GM10266 (cell line): Measurements from ENCODE around the gene RPP40.
"Not testable (repeated sequence)": the region's sequence is repeated elsewhere in the genome, so short reads cannot be mapped to it uniquely, and the experiment has no call there.

Experiments used
- DNase-seq: peaks from one replicate; pipeline ENCODE4 v3.0.0; 2012; ENCODE audit errors: extremely low spot score
- CTCF ChIP-seq: IDR thresholded peaks from 2 replicates; pipeline ENCODE4 v1.5.1; 2012; ENCODE audit warnings: mild to moderate bottlenecking, low read depth; ENCODE audit not compliant: control insufficient read depth, insufficient read depth; ENCODE audit errors: missing control alignments

Gene RPP40

DNA sequence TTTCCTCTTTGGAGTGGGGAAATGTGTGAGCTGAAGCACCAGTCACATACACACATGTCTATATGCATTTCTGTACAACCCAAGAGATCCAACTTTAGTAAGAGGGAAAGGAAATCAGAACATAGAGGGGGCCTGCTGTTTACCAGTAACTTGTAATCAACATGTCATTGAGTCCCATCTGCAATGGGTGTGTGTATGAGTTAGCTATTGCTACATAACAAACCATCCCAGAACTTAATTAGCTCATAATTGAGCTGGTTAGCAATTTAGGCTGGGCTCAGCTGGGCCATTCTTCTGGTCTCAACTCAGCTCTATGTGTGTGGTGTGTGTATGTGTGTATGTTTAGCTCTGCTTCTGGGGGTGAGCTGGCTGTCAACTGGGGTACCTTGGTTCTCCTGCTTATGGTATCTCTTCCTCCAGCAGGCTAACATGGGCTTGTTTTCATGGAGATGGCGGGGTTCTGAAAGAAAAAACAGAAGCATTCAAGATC is 10.3 kb upstream of the RPP40 start:
- no peak for TF ChIP-seq CTCF
- no peak for DNase-seq

DNA sequence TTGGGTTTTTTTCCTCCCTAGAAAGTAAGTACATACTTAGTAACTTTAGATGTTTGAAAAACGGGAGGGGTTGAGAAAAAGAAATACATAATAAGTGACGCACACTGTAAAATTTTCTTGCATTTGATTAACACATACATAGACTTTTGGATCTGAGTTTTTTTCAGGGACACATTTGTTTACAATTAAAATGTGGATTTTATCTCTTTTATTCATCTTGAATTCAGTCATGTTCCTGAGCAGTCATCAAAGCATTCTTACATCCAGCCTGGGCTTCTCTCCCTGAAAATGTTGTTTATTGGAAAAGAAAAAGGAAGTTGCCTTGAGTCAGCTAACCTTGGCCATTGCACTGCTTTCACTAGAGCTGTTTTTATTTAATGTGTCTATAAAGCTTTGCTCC is 8.7 kb upstream of the RPP40 start:
- DNase-seq = no peak
- TF ChIP-seq CTCF = no peak

- no peak for DNase-seq
- TF ChIP-seq CTCF = no peak
Measured at GRCh38 chr6:5011346-5011745, 7.5 kb upstream of the RPP40 start.

DNA sequence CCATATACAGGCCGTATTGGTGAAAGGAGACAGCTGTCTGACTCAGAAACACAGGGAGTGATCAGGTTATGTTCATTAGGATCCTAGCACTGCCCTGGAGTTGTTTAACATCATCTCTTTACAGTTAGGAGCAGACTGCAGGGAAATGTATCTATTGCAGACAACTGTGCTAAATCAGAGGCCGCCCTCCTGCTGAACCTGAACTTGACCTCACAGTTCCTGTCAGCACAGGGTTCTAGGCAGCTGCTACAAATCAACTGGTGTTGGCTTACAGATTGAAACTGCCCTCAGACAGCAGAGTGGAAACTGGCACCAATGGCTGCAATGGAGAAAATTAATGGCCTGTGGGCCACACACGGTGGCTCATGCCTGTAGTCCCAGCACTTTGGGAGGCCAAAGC is 3.7 kb upstream of the RPP40 start:
- no peak for DNase-seq
- TF ChIP-seq CTCF = no peak

GRCh38 chr6:5006222-5006621 is 2.4 kb upstream of the RPP40 start:
- no peak for DNase-seq
- TF ChIP-seq CTCF = no peak

GRCh38 chr6:5005038-5005433 is 1.2 kb upstream of the RPP40 start:
- not testable (repeated sequence) for DNase-seq

GRCh38 chr6:5004373-5005037 is 668 bp upstream of the RPP40 start:
- TF ChIP-seq CTCF = no peak
- peak; percentile 27 for DNase-seq

GRCh38 chr6:4999586-4999985 is 4.3 kb downstream of the RPP40 start:
- no peak for TF ChIP-seq CTCF
- DNase-seq = no peak
